HepG2 (cell line): Measurements from ENCODE around the gene C6orf58. TPM values are rescaled to one million over a fixed set of nuclear protein-coding genes. Genes with fewer than 3 reads are reported as not detected.

Source experiments
- ATAC-seq: fragments of 200-7000 bp; cut with Tn5 transposase; 3 replicates; pipeline ENCODE4 v1.9.1; 2020; ENCODE audit warnings: mild to moderate bottlenecking, moderate library complexity
- BruUV-seq: library from RNA; stranded (reverse); fragments of 400-500 nt; replicated peaks from 2 replicates; lab custom pipeline; 2021; lab: Mats Ljungman, UMichigan
- CTCF ChIA-PET: fragments of 300-600 bp; formaldehyde crosslinking; extraction: SDS; loops from one replicate; lab custom pipeline; 2021; ENCODE audit warnings: low total read pairs, inconsistent platforms, low intra/inter-chr PET ratio; lab: Yijun Ruan, JAX
- POLR2A ChIA-PET: fragments of 350-600 bp; sonication (Branson Sonifier 250); formaldehyde crosslinking; loops from one replicate; lab custom pipeline; 2020; ENCODE audit warnings: antibody characterized with exemption, inconsistent platforms; lab: Yijun Ruan, JAX
- DNase-seq: peaks from one replicate; pipeline ENCODE4 v3.0.0-alpha.2; 2015; ENCODE audit warnings: low spot score
- FAIRE-seq: peaks from 3 replicates; lab custom pipeline; 2011; peaks lifted over from hg19 to GRCh38; lab: Jason Lieb, UNC
- H2AFZ ChIP-seq: one replicate; pipeline ENCODE4 v1.6.1; 2011; ENCODE audit warnings: low read length, inconsistent platforms
- H3K27ac ChIP-seq: fragments of 300-600 bp; 3 replicates; pipeline ENCODE4 v1.8.0; 2011; ENCODE audit warnings: mixed run types, mild to moderate bottlenecking, mixed read lengths, low read length, inconsistent platforms; ENCODE audit not compliant: insufficient read depth; ENCODE audit errors: extremely low read length
- H3K27me3 ChIP-seq, 2 experiments: fragments of 200-600 bp in 1 of 2; 2 replicates in 1 of 2; 3 replicates in 1 of 2; pipeline versions ENCODE4 v1.6.0 to v1.8.0; 2011; ENCODE audit warnings: low read length in 2 of 2, mild to moderate bottlenecking in 2 of 2, moderate library complexity in 2 of 2, inconsistent platforms in 1 of 2; ENCODE audit not compliant: insufficient read depth in 2 of 2, control insufficient read depth in 1 of 2
- H3K36me3 ChIP-seq, 2 experiments: fragments of 200-600 bp in 1 of 2; replicated peaks in 1 of 2; 2 replicates in 1 of 2; 3 replicates in 1 of 2; pipeline versions ENCODE4 v1.5.1 to v1.8.0; 2011; ENCODE audit warnings: low read length in 2 of 2, inconsistent platforms in 1 of 2; ENCODE audit not compliant: insufficient read depth in 2 of 2, control insufficient read depth in 1 of 2
- H3K4me1 ChIP-seq: 2 replicates; pipeline ENCODE4 v1.5.1; 2012; ENCODE audit warnings: low read length, inconsistent platforms; ENCODE audit not compliant: insufficient read depth
- H3K4me2 ChIP-seq: 2 replicates; pipeline ENCODE4 v1.6.0; 2011; ENCODE audit warnings: low read depth, low read length, inconsistent platforms
- H3K4me3 ChIP-seq, 3 experiments: fragments of 200-600 bp in 1 of 3; sonication (generic), shearing (Covaris generic) in 1 of 3; replicated peaks in 1 of 3; 2 replicates each; pipeline ENCODE4 v1.5.1; 2011 to 2016; ENCODE audit warnings: low read length in 3 of 3, inconsistent platforms in 2 of 3, low read depth in 2 of 3, mild to moderate bottlenecking in 2 of 3, control low read depth in 1 of 3, mixed read lengths in 1 of 3; ENCODE audit not compliant: insufficient read depth in 1 of 3
- H3K79me2 ChIP-seq: one replicate; pipeline ENCODE4 v1.6.1; 2011; ENCODE audit warnings: low read length, inconsistent platforms; ENCODE audit not compliant: insufficient read depth
- H3K9ac ChIP-seq: 2 replicates; pipeline ENCODE4 v1.6.0; 2011; ENCODE audit warnings: mild to moderate bottlenecking, low read depth, low read length, inconsistent platforms; ENCODE audit not compliant: insufficient read depth
- H3K9me3 ChIP-seq: 2 replicates; pipeline ENCODE4 v1.5.1; 2012; ENCODE audit warnings: mild to moderate bottlenecking, low read length
- H4K20me1 ChIP-seq: 2 replicates; pipeline ENCODE4 v1.6.0; 2011; ENCODE audit warnings: inconsistent platforms, mild to moderate bottlenecking, low read length, moderate library complexity; ENCODE audit not compliant: insufficient read depth
- ATF7 ChIP-seq, 2 experiments: fragments of 450-650 bp in 1 of 2; sonication (generic) in 1 of 2; formaldehyde crosslinking in 1 of 2; IDR thresholded peaks; 2 replicates each; pipeline versions ENCODE4 v1.4.0 to v1.6.1; 2016 to 2020; ENCODE audit warnings: antibody characterized with exemption in 1 of 2, mild to moderate bottlenecking in 1 of 2, missing genetic modification reagents in 1 of 2
- MTA3 ChIP-seq: sonication (generic); formaldehyde crosslinking; IDR thresholded peaks from 2 replicates; pipeline ENCODE4 v1.4.0; 2020; ENCODE audit warnings: missing genetic modification reagents
- STAG1 ChIP-seq: sonication (generic); formaldehyde crosslinking; IDR thresholded peaks from 2 replicates; pipeline ENCODE4 v1.4.0; 2020; ENCODE audit warnings: missing genetic modification reagents
- ZNF17 ChIP-seq: sonication (generic); formaldehyde crosslinking; IDR thresholded peaks from 2 replicates; pipeline ENCODE4 v1.5.0; 2020; ENCODE audit warnings: mild to moderate bottlenecking, missing genetic modification reagents
- ZNF7 ChIP-seq: IDR thresholded peaks from 2 replicates; pipeline ENCODE4 v1.6.1; 2016; ENCODE audit warnings: missing biosample characterization, missing genetic modification reagents
- ZNF781 ChIP-seq: sonication (generic); formaldehyde crosslinking; IDR thresholded peaks from 2 replicates; pipeline ENCODE4 v1.5.1; 2020; ENCODE audit warnings: borderline replicate concordance, mild to moderate bottlenecking, missing genetic modification reagents; ENCODE audit errors: not compliant biosample characterization
- whole genome bisulfite sequencing: methylation state at CpG from one replicate; pipeline ENCODE4 v1.1.6; 2017; ENCODE audit warnings: low lambda C conversion rate; 5-methylcytosine and 5-hydroxymethylcytosine counted together
- in situ Hi-C: cut with HindIII; loops from 2 replicates; pipeline ENCODE4 v1.10.0; 2017; ENCODE audit warnings: low pct_unique_long_range_greater_than_20kb; ENCODE audit not compliant: extremely low pct_ligation_motif_present
- intact Hi-C: fragments of 100-400 bp; cut with micrococcal nuclease; formaldehyde crosslinking; loops from one replicate; pipeline ENCODE4 v1.10.0; 2022; ENCODE audit not compliant: unreplicated experiment
- polyA plus RNA-seq, 8 experiments: library from polyadenylated mRNA; depleted of rRNA in 3 of 8; stranded (reverse) in 7 of 8; unstranded in 1 of 8; fragments of >200 nt; fragmentation: Illumina TruSeq in 4 of 8; extraction: Trizol in 4 of 8; gene quantifications; 2 replicates each; pipeline versions ENCODE4 v1.2.1 to v1.2.3, GENCODE V29; 2011 to 2016; ENCODE audit warnings: low read depth in 4 of 8, missing spikeins in 1 of 8, mixed read lengths in 1 of 8; ENCODE audit not compliant: insufficient read depth in 1 of 8
- total RNA-seq, 5 experiments: library from RNA; depleted of rRNA; stranded (reverse); fragments of >200 nt; fragmentation: Illumina TruSeq; extraction: Trizol; gene quantifications; 2 replicates each; pipeline ENCODE4 v1.2.3, GENCODE V29; 2016; ENCODE audit warnings: low read depth in 1 of 5
- TF ChIP-seq, protein P1 (sequence below), 2 experiments: IDR thresholded peaks; 2 replicates each; pipeline ENCODE4 v1.6.1; 2011 to 2012; ENCODE audit warnings: low read length in 2 of 2, borderline replicate concordance in 1 of 2, low read depth in 1 of 2, mild to moderate bottlenecking in 1 of 2, moderate library complexity in 1 of 2
- TF ChIP-seq, protein P2 (sequence below): sonication (generic); formaldehyde crosslinking; IDR thresholded peaks from 2 replicates; pipeline ENCODE4 v1.4.0; 2020; ENCODE audit warnings: missing genetic modification reagents

C6orf58 gene
- total and polyA plus RNA-seq, 2 of the 13 experiments (the other 11 are each of a cell fraction or from before 2014, with no cell fraction given), result not detected

- Histone ChIP-seq H3K79me2 (no peaks in the 10 kb centered on the region), H3K36me3 (no peaks in the 10 kb centered on the region), H3K4me1 (no peaks in the 10 kb centered on the region), H3K27me3 (0 out of 5 replicates have a peak, but pooled peaks cover 1 to 3% of the 10 kb centered on the region in 2 experiments), H3K9ac (no peak overlapping the region), H3K27ac (no peak overlapping the region), H4K20me1 (no peaks in the 10 kb centered on the region), H3K4me2 (no peak overlapping the region), H2AFZ (no peak overlapping the region), H3K9me3 (no peaks in the 10 kb centered on the region), H3K4me3 (no peak overlapping the region)
- TF ChIP-seq MTA3 (no peak), ZNF7 (CRISPR knock-in tag) (no peak), ATF7 (IDR thresholded peaks at IDR 0.05) (peak; percentile 85), ATF7 (CRISPR knock-in tag; IDR thresholded peaks at IDR 0.05) (no peak)
- in situ Hi-C loops (no loop called here), intact Hi-C loops (loop anchor here (1.0 kb wide), 1 partner anchor 74 kb away; no protein-coding TSS in a partner anchor)
- no peak for DNase-seq
- ChIA-PET POLR2A (no interaction called here), CTCF (interaction anchor here (2.8 kb wide), 1 partner anchor 74 kb away, joined by 17 read pairs; no protein-coding TSS in a partner anchor)
- ATAC-seq, result no peak
- 1% methylated on average over 2 of the region's 2 CpGs for WGBS
- no TSS peak for BruUV-seq
- no peak for FAIRE-seq
Observed at GRCh38 chr6:127538750-127539264, 38.2 kb upstream of the C6orf58 start.

- H3K79me2 ChIP-seq, result no peaks in the 10 kb centered on the region
- H3K4me1 ChIP-seq, result no peaks in the 10 kb centered on the region
- H3K9ac ChIP-seq, result no peak overlapping the region
- H3K27ac ChIP-seq, result no peak overlapping the region
- FAIRE-seq (no peak), DNase-seq (no peak), ATAC-seq (no peak)
- no peaks in the 10 kb centered on the region for H3K36me3 ChIP-seq
- WGBS, result 2% methylated on average over 2 of the region's 2 CpGs
- BruUV-seq, result no TSS peak
- no peak overlapping the region for H3K4me2 ChIP-seq
- H3K27me3 ChIP-seq, result 0 out of 5 replicates have a peak, but pooled peaks cover 1 to 3% of the 10 kb centered on the region in 2 experiments
- ChIA-PET POLR2A (no interaction called here), CTCF (interaction anchor here (2.8 kb wide), 1 partner anchor 75 kb away, joined by 17 read pairs; no protein-coding TSS in a partner anchor)
- no peaks in the 10 kb centered on the region for H3K9me3 ChIP-seq
- H2AFZ ChIP-seq, result no peak overlapping the region
- TF ChIP-seq, protein P1, sequence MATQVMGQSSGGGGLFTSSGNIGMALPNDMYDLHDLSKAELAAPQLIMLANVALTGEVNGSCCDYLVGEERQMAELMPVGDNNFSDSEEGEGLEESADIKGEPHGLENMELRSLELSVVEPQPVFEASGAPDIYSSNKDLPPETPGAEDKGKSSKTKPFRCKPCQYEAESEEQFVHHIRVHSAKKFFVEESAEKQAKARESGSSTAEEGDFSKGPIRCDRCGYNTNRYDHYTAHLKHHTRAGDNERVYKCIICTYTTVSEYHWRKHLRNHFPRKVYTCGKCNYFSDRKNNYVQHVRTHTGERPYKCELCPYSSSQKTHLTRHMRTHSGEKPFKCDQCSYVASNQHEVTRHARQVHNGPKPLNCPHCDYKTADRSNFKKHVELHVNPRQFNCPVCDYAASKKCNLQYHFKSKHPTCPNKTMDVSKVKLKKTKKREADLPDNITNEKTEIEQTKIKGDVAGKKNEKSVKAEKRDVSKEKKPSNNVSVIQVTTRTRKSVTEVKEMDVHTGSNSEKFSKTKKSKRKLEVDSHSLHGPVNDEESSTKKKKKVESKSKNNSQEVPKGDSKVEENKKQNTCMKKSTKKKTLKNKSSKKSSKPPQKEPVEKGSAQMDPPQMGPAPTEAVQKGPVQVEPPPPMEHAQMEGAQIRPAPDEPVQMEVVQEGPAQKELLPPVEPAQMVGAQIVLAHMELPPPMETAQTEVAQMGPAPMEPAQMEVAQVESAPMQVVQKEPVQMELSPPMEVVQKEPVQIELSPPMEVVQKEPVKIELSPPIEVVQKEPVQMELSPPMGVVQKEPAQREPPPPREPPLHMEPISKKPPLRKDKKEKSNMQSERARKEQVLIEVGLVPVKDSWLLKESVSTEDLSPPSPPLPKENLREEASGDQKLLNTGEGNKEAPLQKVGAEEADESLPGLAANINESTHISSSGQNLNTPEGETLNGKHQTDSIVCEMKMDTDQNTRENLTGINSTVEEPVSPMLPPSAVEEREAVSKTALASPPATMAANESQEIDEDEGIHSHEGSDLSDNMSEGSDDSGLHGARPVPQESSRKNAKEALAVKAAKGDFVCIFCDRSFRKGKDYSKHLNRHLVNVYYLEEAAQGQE (IDR thresholded peaks at IDR 0.05; ENCODE audit: borderline replicate concordance in 1 of 2, low read depth in 1 of 2, low read length in 2 of 2), result no peak
- TF ChIP-seq ZNF781 (CRISPR knock-in tag) (no peak), ZNF17 (CRISPR knock-in tag) (no peak), STAG1 (CRISPR knock-in tag) (0 out of 2 replicates have a peak, but pooled peaks have one; percentile 17)
- TF ChIP-seq, protein P2, sequence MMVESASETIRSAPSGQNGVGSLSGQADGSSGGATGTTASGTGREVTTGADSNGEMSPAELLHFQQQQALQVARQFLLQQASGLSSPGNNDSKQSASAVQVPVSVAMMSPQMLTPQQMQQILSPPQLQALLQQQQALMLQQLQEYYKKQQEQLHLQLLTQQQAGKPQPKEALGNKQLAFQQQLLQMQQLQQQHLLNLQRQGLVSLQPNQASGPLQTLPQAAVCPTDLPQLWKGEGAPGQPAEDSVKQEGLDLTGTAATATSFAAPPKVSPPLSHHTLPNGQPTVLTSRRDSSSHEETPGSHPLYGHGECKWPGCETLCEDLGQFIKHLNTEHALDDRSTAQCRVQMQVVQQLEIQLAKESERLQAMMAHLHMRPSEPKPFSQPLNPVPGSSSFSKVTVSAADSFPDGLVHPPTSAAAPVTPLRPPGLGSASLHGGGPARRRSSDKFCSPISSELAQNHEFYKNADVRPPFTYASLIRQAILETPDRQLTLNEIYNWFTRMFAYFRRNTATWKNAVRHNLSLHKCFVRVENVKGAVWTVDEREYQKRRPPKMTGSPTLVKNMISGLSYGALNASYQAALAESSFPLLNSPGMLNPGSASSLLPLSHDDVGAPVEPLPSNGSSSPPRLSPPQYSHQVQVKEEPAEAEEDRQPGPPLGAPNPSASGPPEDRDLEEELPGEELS (CRISPR knock-in tag), result no peak
- H3K4me3 ChIP-seq, result no peak overlapping the region
- in situ Hi-C loops (no loop called here), intact Hi-C loops (loop anchor here (1.0 kb wide), 1 partner anchor 74 kb away; no protein-coding TSS in a partner anchor)
- no peaks in the 10 kb centered on the region for H4K20me1 ChIP-seq
Observed at GRCh38 chr6:127539272-127539671, 37.7 kb upstream of the C6orf58 start.
